Mononuclear cell (primary cell): ENCODE data around the gene B4GALNT1. TPM values are rescaled to one million over a fixed set of nuclear protein-coding genes. Genes with fewer than 3 reads are reported as not detected.
"Not testable (repeated sequence)": the region's sequence is repeated elsewhere in the genome, so short reads cannot be mapped to it uniquely, and the experiment has no call there.

Source experiments
- H3K27me3 ChIP-seq: 2 replicates; pipeline ENCODE4 v1.6.0; 2011; ENCODE audit warnings: low read length, control low read depth; ENCODE audit not compliant: insufficient read depth
- H3K4me1 ChIP-seq: 2 replicates; pipeline ENCODE4 v1.5.1; 2011; ENCODE audit warnings: mild to moderate bottlenecking, low read length, control low read depth; ENCODE audit not compliant: insufficient read depth
- H3K4me3 ChIP-seq: 2 replicates; pipeline ENCODE4 v1.5.1; 2011; ENCODE audit warnings: mild to moderate bottlenecking, low read length, moderate library complexity
- H3K9me3 ChIP-seq: 2 replicates; pipeline ENCODE4 v1.5.1; 2011; ENCODE audit warnings: low read depth, mild to moderate bottlenecking, control low read depth, low read length
- total RNA-seq: library from RNA; depleted of rRNA; stranded (reverse); fragments of >200 nt; gene quantifications from one replicate; pipeline ENCODE4 v1.2.3, GENCODE V29; 2012

Gene B4GALNT1
- under 0.01 TPM for total RNA-seq

- H3K4me1 ChIP-seq, result peaks cover 19% of the 10 kb centered on the region
- H3K27me3 ChIP-seq, result peaks cover 66% of the 10 kb centered on the region
- H3K4me3 ChIP-seq, result no peak within 1 kb of the TSS
- H3K9me3 ChIP-seq, result no peaks in the 10 kb centered on the region
These were observed at the start of gene B4GALNT1 for GRCh38 chr12:57632958-57633840. TSS of gene B4GALNT1 (minus strand) at chr12:57633201. CDS start at chr12:57632132, 1,069 bp downstream.

- H3K4me3 ChIP-seq, result no peak overlapping the region
- H3K9me3 ChIP-seq, result no peaks in the 10 kb centered on the region
- H3K27me3 ChIP-seq, result peaks cover 7% of the 10 kb centered on the region
- H3K4me1 ChIP-seq, result no peaks in the 10 kb centered on the region
These were observed 46.7 kb upstream of the B4GALNT1 start for GRCh38 chr12:57679697-57680096.

GRCh38 chr12:57677947-57678346 lies 44.9 kb upstream of the B4GALNT1 start:
- not testable (repeated sequence) for H3K27me3 ChIP-seq, H3K9me3 ChIP-seq, H3K4me1 ChIP-seq

GRCh38 chr12:57674691-57675090 lies 41.7 kb upstream of the B4GALNT1 start:
- no peaks in the 10 kb centered on the region for H3K9me3 ChIP-seq
- H3K27me3 ChIP-seq, result no peaks in the 10 kb centered on the region
- H3K4me3 ChIP-seq, result no peak overlapping the region
- no peaks in the 10 kb centered on the region for H3K4me1 ChIP-seq

More at GRCh38 chr12:57677947-57678346, 44.9 kb upstream of the B4GALNT1 start:
- H3K4me3 ChIP-seq, result not testable (repeated sequence)

- no peaks in the 10 kb centered on the region for H3K27me3 ChIP-seq
- no peak overlapping the region for H3K4me3 ChIP-seq
- H3K9me3 ChIP-seq, result no peaks in the 10 kb centered on the region
- H3K4me1 ChIP-seq, result no peaks in the 10 kb centered on the region
These were observed 39.8 kb upstream of the B4GALNT1 start for GRCh38 chr12:57672801-57673200.

- not testable (repeated sequence) for H3K4me3 ChIP-seq, H3K9me3 ChIP-seq, H3K27me3 ChIP-seq, H3K4me1 ChIP-seq
These were observed 38.8 kb upstream of the B4GALNT1 start for GRCh38 chr12:57671811-57672210.

- not testable (repeated sequence) for H3K9me3 ChIP-seq, H3K27me3 ChIP-seq, H3K4me1 ChIP-seq, H3K4me3 ChIP-seq
These were observed 36.7 kb upstream of the B4GALNT1 start for GRCh38 chr12:57669691-57670090.

GRCh38 chr12:57666897-57667296 lies 33.9 kb upstream of the B4GALNT1 start:
- no peaks in the 10 kb centered on the region for H3K9me3 ChIP-seq
- H3K27me3 ChIP-seq, result no peaks in the 10 kb centered on the region
- no peak overlapping the region for H3K4me3 ChIP-seq
- no peaks in the 10 kb centered on the region for H3K4me1 ChIP-seq

GRCh38 chr12:57665066-57665820 lies 32.2 kb upstream of the B4GALNT1 start:
- H3K27me3 ChIP-seq, H3K4me1 ChIP-seq: not testable (repeated sequence)

GRCh38 chr12:57661376-57661775 lies 28.4 kb upstream of the B4GALNT1 start:
- H3K4me1 ChIP-seq, result no peaks in the 10 kb centered on the region
- no peak overlapping the region for H3K4me3 ChIP-seq
- no peaks in the 10 kb centered on the region for H3K9me3 ChIP-seq
- H3K27me3 ChIP-seq, result no peaks in the 10 kb centered on the region

More at GRCh38 chr12:57665066-57665820, 32.2 kb upstream of the B4GALNT1 start:
- H3K9me3 ChIP-seq, H3K4me3 ChIP-seq: not testable (repeated sequence)

- H3K9me3 ChIP-seq, result peaks cover 6% of the 10 kb centered on the region
- no peaks in the 10 kb centered on the region for H3K4me1 ChIP-seq
- H3K27me3 ChIP-seq, result no peaks in the 10 kb centered on the region
- H3K4me3 ChIP-seq, result no peak overlapping the region
These were observed 25.9 kb upstream of the B4GALNT1 start for GRCh38 chr12:57658890-57659289.

GRCh38 chr12:57657744-57658143 lies 24.7 kb upstream of the B4GALNT1 start:
- H3K4me1 ChIP-seq, result no peaks in the 10 kb centered on the region
- H3K27me3 ChIP-seq, result no peaks in the 10 kb centered on the region
- H3K4me3 ChIP-seq, result no peak overlapping the region
- peaks cover 6% of the 10 kb centered on the region for H3K9me3 ChIP-seq

- not testable (repeated sequence) for H3K4me1 ChIP-seq, H3K9me3 ChIP-seq, H3K27me3 ChIP-seq, H3K4me3 ChIP-seq
These were observed 23.4 kb upstream of the B4GALNT1 start for GRCh38 chr12:57656408-57656807.

- no peaks in the 10 kb centered on the region for H3K4me1 ChIP-seq
- no peaks in the 10 kb centered on the region for H3K27me3 ChIP-seq
- peaks cover 6% of the 10 kb centered on the region for H3K9me3 ChIP-seq
- H3K4me3 ChIP-seq, result no peak overlapping the region
These were observed 22.7 kb upstream of the B4GALNT1 start for GRCh38 chr12:57655541-57656240.

- H3K4me1 ChIP-seq, result no peaks in the 10 kb centered on the region
- H3K4me3 ChIP-seq, result no peak overlapping the region
- H3K27me3 ChIP-seq, result no peaks in the 10 kb centered on the region
- H3K9me3 ChIP-seq, result peaks cover 6% of the 10 kb centered on the region
These were observed 21.0 kb upstream of the B4GALNT1 start for GRCh38 chr12:57654042-57654441.
